ENCODE results near the gene SIVA1. TPM values are rescaled to one million over a fixed set of nuclear protein-coding genes. Genes with fewer than 3 reads are reported as not detected.

The SIVA1 gene
- total RNA-seq, 6 experiments from 2014 or later = 38.1 to 252 (median 50.6) TPM

- no peak for TF ChIP-seq POLR2A (IDR thresholded peaks at IDR 0.05)
- no peak for TF ChIP-seq CTCF (IDR thresholded peaks at IDR 0.05)
- 100% methylated on average over 1 of the region's 28 CpGs for WGBS (ENCODE audit: insufficient coverage, low coverage, low lambda C conversion rate, missing lambda C conversion rate)
- Histone ChIP-seq H3K4me3 (no peak overlapping the region), H3K36me3 (peaks cover 0 to 44% (median 23%) of the 10 kb centered on the region in 4 donors), H3K27ac (no peak overlapping the region), H3K27me3 (no peaks in the 10 kb centered on the region), H3K4me1 (no peaks in the 10 kb centered on the region), H3K9me3 (no peaks in the 10 kb centered on the region)
- ATAC-seq (no peak), DNase-seq (no peak)
- intact Hi-C loops (cut with DNase I) = loop anchor here in 1 of 2 donors (5.0 kb wide), 1 partner anchor 55 kb away; no protein-coding TSS in a partner anchor
Measured at GRCh38 chr14:104706733-104707607, 46.0 kb upstream of the SIVA1 start.

- Histone ChIP-seq H3K27ac (no peak overlapping the region), H3K36me3 (peaks cover 0 to 51% (median 27%) of the 10 kb centered on the region in 4 donors), H3K27me3 (no peaks in the 10 kb centered on the region), H3K9me3 (no peaks in the 10 kb centered on the region), H3K4me3 (no peak overlapping the region), H3K4me1 (no peaks in the 10 kb centered on the region)
- 60% methylated on average over 1 of the region's 34 CpGs for WGBS (ENCODE audit: insufficient coverage, low coverage, low lambda C conversion rate, missing lambda C conversion rate)
- intact Hi-C loops (cut with DNase I) = loop anchor here in 1 of 2 donors (5.0 kb wide), 1 partner anchor 56 kb away; no protein-coding TSS in a partner anchor
- DNase-seq (no peak), ATAC-seq (peak in 2 of 4 donors; percentile 4 to 8)
- TF ChIP-seq CTCF (IDR thresholded peaks at IDR 0.05) = no peak
Measured at GRCh38 chr14:104707608-104708595, 45.0 kb upstream of the SIVA1 start.

- WGBS (ENCODE audit: insufficient coverage, low coverage, low lambda C conversion rate, missing lambda C conversion rate) = 20% methylated on average over 7 of the region's 20 CpGs
- TF ChIP-seq CTCF (IDR thresholded peaks at IDR 0.05) (peak; percentile 91 to 99 (median 96)), POLR2A (IDR thresholded peaks at IDR 0.05) (no peak)
Measured at GRCh38 chr14:104708606-104709268, 44.2 kb upstream of the SIVA1 start.

More at GRCh38 chr14:104708606-104709268, 44.2 kb upstream of the SIVA1 start:
- Histone ChIP-seq H3K27ac (no peak overlapping the region), H3K4me3 (no peak overlapping the region), H3K4me1 (no peaks in the 10 kb centered on the region), H3K27me3 (no peaks in the 10 kb centered on the region), H3K9me3 (no peaks in the 10 kb centered on the region), H3K36me3 (peaks cover 0 to 44% (median 27%) of the 10 kb centered on the region in 4 donors)
- peak; percentile 77 to 86 (median 80) for ATAC-seq
- DNase-seq = peak in 1 of 3 donors; percentile 62
- intact Hi-C loops (cut with DNase I) = loop anchor here in 1 of 2 donors (5.0 kb wide), 1 partner anchor 56 kb away; no protein-coding TSS in a partner anchor

Measured in right lobe of liver (tissue), 6 donors.